IPS-15b (cell line): ENCODE data around the gene CNP.
"Not testable (repeated sequence)": the region's sequence is repeated elsewhere in the genome, so short reads cannot be mapped to it uniquely, and the experiment has no call there.

ENCODE experiments used
- H3K27me3 ChIP-seq: one replicate; pipeline ENCODE4 v1.6.1; 2013; ENCODE audit warnings: low read length; ENCODE audit not compliant: control insufficient read depth, insufficient read depth
- H3K36me3 ChIP-seq: one replicate; pipeline ENCODE4 v1.6.1; 2013; ENCODE audit warnings: low read length; ENCODE audit not compliant: control insufficient read depth, insufficient read depth
- H3K4me1 ChIP-seq: one replicate; pipeline ENCODE4 v1.6.1; 2013; ENCODE audit warnings: mild to moderate bottlenecking, low read length; ENCODE audit not compliant: control insufficient read depth, insufficient read depth
- H3K4me3 ChIP-seq: one replicate; pipeline ENCODE4 v1.5.1; 2013; ENCODE audit warnings: low read depth, low read length
- H3K9ac ChIP-seq: one replicate; pipeline ENCODE4 v1.6.1; 2013; ENCODE audit warnings: low read depth, mild to moderate bottlenecking, low read length
- H3K9me3 ChIP-seq: one replicate; pipeline ENCODE4 v1.6.1; 2013; ENCODE audit warnings: mild to moderate bottlenecking, low read length; ENCODE audit not compliant: control insufficient read depth, insufficient read depth

CNP gene

GRCh38 chr17:41930833-41931156, 35.8 kb upstream of the CNP start:
- H3K4me3 ChIP-seq = peak overlapping the region; percentile 93
- not testable (repeated sequence) for H3K9ac ChIP-seq, H3K9me3 ChIP-seq, H3K4me1 ChIP-seq, H3K27me3 ChIP-seq, H3K36me3 ChIP-seq

DNA sequence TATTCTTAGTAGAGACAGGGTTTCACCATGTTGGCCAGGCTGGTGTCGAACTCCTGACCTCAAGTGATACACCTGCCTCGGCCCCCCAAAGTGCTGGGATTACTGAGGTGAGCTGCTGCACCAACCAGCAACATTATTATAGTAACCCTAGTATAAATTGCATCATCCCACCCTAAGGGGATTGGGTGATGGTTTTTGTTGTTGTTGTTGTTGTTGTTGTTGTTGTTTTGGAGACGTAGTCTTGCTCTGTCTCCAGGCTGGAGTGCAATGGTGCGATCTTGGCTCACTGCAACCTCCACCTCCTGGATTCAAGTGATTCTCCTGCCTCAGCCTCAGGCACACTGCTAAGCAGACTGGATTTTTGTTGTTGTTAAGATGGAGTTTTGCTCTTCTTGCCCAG, 34.9 kb upstream of the CNP start:
- H3K27me3 ChIP-seq, H3K9me3 ChIP-seq, H3K4me3 ChIP-seq, H3K9ac ChIP-seq, H3K4me1 ChIP-seq, H3K36me3 ChIP-seq: not testable (repeated sequence)

GRCh38 chr17:41932816-41933389, 33.7 kb upstream of the CNP start:
- Histone ChIP-seq H3K4me3 (no peak overlapping the region), H3K27me3 (no peaks in the 10 kb centered on the region), H3K36me3 (no peaks in the 10 kb centered on the region), H3K9me3 (no peaks in the 10 kb centered on the region), H3K9ac (no peak overlapping the region), H3K4me1 (peaks cover 3% of the 10 kb centered on the region)

GRCh38 chr17:41935641-41936040, 31.0 kb upstream of the CNP start:
- Histone ChIP-seq H3K9me3 (no peaks in the 10 kb centered on the region), H3K9ac (no peak overlapping the region), H3K4me1 (no peaks in the 10 kb centered on the region)

GRCh38 chr17:41937970-41938954, 28.3 kb upstream of the CNP start:
- no peak overlapping the region for H3K9ac ChIP-seq
- no peaks in the 10 kb centered on the region for H3K36me3 ChIP-seq
- H3K4me3 ChIP-seq = no peak overlapping the region
- no peaks in the 10 kb centered on the region for H3K9me3 ChIP-seq
- H3K4me1 ChIP-seq = no peaks in the 10 kb centered on the region
- no peaks in the 10 kb centered on the region for H3K27me3 ChIP-seq

More at GRCh38 chr17:41935641-41936040, 31.0 kb upstream of the CNP start:
- no peak overlapping the region for H3K4me3 ChIP-seq
- no peaks in the 10 kb centered on the region for H3K27me3 ChIP-seq
- no peaks in the 10 kb centered on the region for H3K36me3 ChIP-seq

DNA sequence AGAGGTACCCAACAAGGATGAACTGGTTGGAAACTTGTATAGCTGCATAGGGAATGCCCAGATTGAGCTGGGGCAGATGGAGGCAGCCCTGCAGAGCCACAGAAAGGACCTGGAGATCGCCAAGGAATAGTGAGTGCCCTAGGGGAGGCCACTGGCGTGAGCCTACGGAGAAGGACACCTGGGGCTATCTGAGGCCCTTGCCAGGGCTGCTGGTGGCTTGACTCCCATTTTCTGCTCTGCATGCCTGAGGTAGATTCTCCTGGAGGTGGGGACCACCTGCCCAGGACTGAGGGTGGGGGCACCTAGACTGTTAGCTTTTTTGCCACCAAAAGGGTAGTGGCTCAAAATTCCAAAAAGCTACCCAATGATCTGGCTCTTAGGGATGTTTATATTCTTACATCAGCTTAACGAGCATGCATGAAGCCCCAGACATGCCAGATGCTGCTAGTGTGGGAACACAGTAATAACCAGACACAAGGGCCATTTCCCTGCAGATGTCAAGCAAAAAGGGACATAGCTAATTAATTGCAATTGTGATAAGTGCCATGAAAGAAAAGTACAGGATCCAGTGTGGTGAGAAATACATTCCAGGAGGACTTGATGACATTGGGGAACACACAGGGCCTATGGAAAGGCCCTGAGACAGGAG, 27.4 kb upstream of the CNP start:
- Histone ChIP-seq H3K36me3 (no peaks in the 10 kb centered on the region), H3K4me3 (no peak overlapping the region), H3K9ac (no peak overlapping the region)

GRCh38 chr17:41939693-41940090, 26.9 kb upstream of the CNP start:
- no peaks in the 10 kb centered on the region for H3K9me3 ChIP-seq
- H3K36me3 ChIP-seq = no peaks in the 10 kb centered on the region
- no peak overlapping the region for H3K4me3 ChIP-seq
- no peaks in the 10 kb centered on the region for H3K27me3 ChIP-seq
- no peaks in the 10 kb centered on the region for H3K4me1 ChIP-seq
- no peak overlapping the region for H3K9ac ChIP-seq

More for the DNA sequence above, 27.4 kb upstream of the CNP start:
- Histone ChIP-seq H3K27me3 (no peaks in the 10 kb centered on the region), H3K4me1 (no peaks in the 10 kb centered on the region), H3K9me3 (no peaks in the 10 kb centered on the region)

DNA sequence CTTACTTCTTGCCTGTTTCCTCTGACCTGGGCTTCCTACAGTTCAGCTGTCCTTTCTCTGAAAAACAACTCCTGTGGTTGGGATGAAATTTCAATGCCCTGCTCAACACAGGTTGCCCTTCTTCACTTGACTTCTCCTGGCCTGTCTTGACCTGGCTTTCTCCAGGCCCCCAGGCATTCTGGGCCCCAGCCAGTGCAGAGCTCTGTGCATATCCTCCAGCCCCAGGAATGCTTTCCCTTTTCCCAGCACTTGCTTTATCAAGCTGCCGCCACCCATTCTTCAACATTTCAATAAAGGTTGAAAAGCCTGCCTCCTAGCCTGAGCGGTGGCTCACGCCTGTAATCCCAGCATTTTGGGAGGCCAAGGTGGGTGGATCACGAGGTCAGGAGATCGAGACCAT, 25.4 kb upstream of the CNP start:
- H3K9me3 ChIP-seq = no peaks in the 10 kb centered on the region

GRCh38 chr17:41942626-41943373, 23.8 kb upstream of the CNP start:
- H3K4me3 ChIP-seq = no peak overlapping the region
- H3K27me3 ChIP-seq = no peaks in the 10 kb centered on the region
- no peaks in the 10 kb centered on the region for H3K9me3 ChIP-seq
- H3K36me3 ChIP-seq = no peaks in the 10 kb centered on the region
- no peaks in the 10 kb centered on the region for H3K4me1 ChIP-seq
- H3K9ac ChIP-seq = no peak overlapping the region

More for the DNA sequence above, 25.4 kb upstream of the CNP start:
- H3K9ac ChIP-seq = no peak overlapping the region
- H3K4me1 ChIP-seq = no peaks in the 10 kb centered on the region
- H3K36me3 ChIP-seq = no peaks in the 10 kb centered on the region
- H3K4me3 ChIP-seq = no peak overlapping the region
- no peaks in the 10 kb centered on the region for H3K27me3 ChIP-seq

GRCh38 chr17:41943492-41943891, 23.1 kb upstream of the CNP start:
- no peaks in the 10 kb centered on the region for H3K27me3 ChIP-seq
- no peaks in the 10 kb centered on the region for H3K4me1 ChIP-seq
- no peak overlapping the region for H3K9ac ChIP-seq
- H3K36me3 ChIP-seq = no peaks in the 10 kb centered on the region
- H3K9me3 ChIP-seq = no peaks in the 10 kb centered on the region
- no peak overlapping the region for H3K4me3 ChIP-seq

GRCh38 chr17:41944943-41945342, 21.7 kb upstream of the CNP start:
- Histone ChIP-seq H3K27me3 (no peaks in the 10 kb centered on the region), H3K9me3 (no peaks in the 10 kb centered on the region), H3K36me3 (no peaks in the 10 kb centered on the region), H3K4me3 (no peak overlapping the region), H3K9ac (no peak overlapping the region), H3K4me1 (no peaks in the 10 kb centered on the region)
